Vagina (tissue), 2 donors: ENCODE data around the gene DNAH3.

Source experiments
- CTCF ChIP-seq, 3 experiments: fragments of 450-650 bp in 2 of 3; fragments of 200-600 bp in 1 of 3; sonication (generic) in 1 of 3; IDR thresholded peaks; one replicate each; pipeline ENCODE4 v1.5.1; 2017 to 2019; ENCODE audit warnings: antibody characterized with exemption in 3 of 3, mild to moderate bottlenecking in 2 of 3, moderate library complexity in 2 of 3
- POLR2A ChIP-seq, 2 donors: fragments of 450-650 bp; IDR thresholded peaks; one replicate each; pipeline ENCODE4 v1.6.1; 2017; ENCODE audit warnings: antibody characterized with exemption in 2 of 2, mild to moderate bottlenecking in 2 of 2, moderate library complexity in 2 of 2
- POLR2AphosphoS5 ChIP-seq, 2 donors: sonication (generic); formaldehyde crosslinking; IDR thresholded peaks; one replicate each; pipeline ENCODE4 v1.9.0; 2017; ENCODE audit warnings: antibody characterized with exemption in 2 of 2, mild to moderate bottlenecking in 2 of 2, low read depth in 1 of 2; ENCODE audit not compliant: insufficient read depth in 1 of 2

- no peak for TF ChIP-seq CTCF (IDR thresholded peaks at IDR 0.05)
- no peak for TF ChIP-seq POLR2A (IDR thresholded peaks at IDR 0.05)
- no peak for TF ChIP-seq POLR2AphosphoS5 (IDR thresholded peaks at IDR 0.05; ENCODE audit: insufficient read depth in 1 of 2, low read depth in 1 of 2)
Measured at GRCh38 chr16:21069986-21070385, 80.7 kb downstream of the DNAH3 start.
